Mucosa of descending colon (tissue), 3 donors: ENCODE data around the gene BTBD9. TPM values are rescaled to one million over a fixed set of nuclear protein-coding genes. Genes with fewer than 3 reads are reported as not detected.

ENCODE experiments used
- ATAC-seq: fragments of 200-7000 bp; cut with Tn5 transposase; one replicate; pipeline ENCODE4 v1.9.1; 2020; ENCODE audit warnings: mild to moderate bottlenecking, moderate library complexity
- DNase-seq, 3 donors: peaks; one replicate each; pipeline ENCODE4 v3.0.0-alpha.2; 2020
- H3K36me3 ChIP-seq: fragments of 200-600 bp; one replicate; pipeline ENCODE4 v1.8.0; 2021; ENCODE audit warnings: low read depth, mild to moderate bottlenecking
- H3K4me1 ChIP-seq: fragments of 200-600 bp; one replicate; pipeline ENCODE4 v1.8.0; 2021; ENCODE audit warnings: low read depth, mild to moderate bottlenecking
- H3K4me3 ChIP-seq: fragments of 200-600 bp; one replicate; pipeline ENCODE4 v1.8.0; 2021; ENCODE audit warnings: mild to moderate bottlenecking
- H3K9me3 ChIP-seq: fragments of 200-600 bp; one replicate; pipeline ENCODE4 v1.8.0; 2021; ENCODE audit warnings: mild to moderate bottlenecking
- intact Hi-C, 2 donors: fragments of 100-400 bp; cut with DNase I in 1 of 2; cut with micrococcal nuclease in 1 of 2; formaldehyde crosslinking; loops; one replicate each; pipeline versions ENCODE4 v1.11.0 to v1.11.1; 2022; cut with DNase I, micrococcal nuclease
- total RNA-seq, 3 donors: library from RNA; stranded (reverse); fragmentation: NEBNext Ultra II Directional in 2 of 3; extraction: Animal tissue kit (Norgen Biotek cat#: 25700) in 2 of 3; gene quantifications; one replicate each; pipeline versions ENCODE4 v1.2.1 to v1.2.4, GENCODE V29; 2021 to 2023
- TF ChIP-seq, protein P1 (sequence below): fragments of 200-600 bp; IDR thresholded peaks from one replicate; pipeline ENCODE4 v1.8.0; 2022; ENCODE audit warnings: antibody characterized with exemption, mild to moderate bottlenecking
- donor health status: DM: no; HTN: no; CAD: no; lungs with moderate emphysema.
- donor health status: DM: no; HTN: no; CAD: no.
- donor health status: DM: no; HTN: yes; CAD: no.

Gene BTBD9
- total RNA-seq, 3 donors from 2014 or later: 22.4 to 38.8 (median 23.9) TPM

DNA sequence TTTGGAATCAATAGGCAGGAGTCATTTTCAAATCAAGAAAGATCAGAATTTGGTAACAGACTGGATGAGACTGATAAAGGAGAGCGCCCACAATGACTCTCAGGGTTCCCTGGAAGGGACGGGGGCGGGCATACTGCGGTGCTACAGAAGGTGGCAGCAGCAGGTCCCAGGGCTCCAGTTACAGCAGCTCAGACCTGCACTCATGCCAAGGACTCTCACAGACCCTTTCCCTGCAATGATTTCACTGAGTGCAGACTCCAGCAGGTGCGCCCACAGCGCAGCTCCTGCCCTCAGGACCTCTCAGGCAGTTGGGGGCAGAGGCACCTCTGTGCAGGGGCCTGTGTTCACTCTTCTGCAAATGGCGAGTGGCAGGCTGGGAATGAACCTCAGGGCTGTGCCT is 460.4 kb downstream of the BTBD9 start:
- Histone ChIP-seq H3K4me1 (peaks cover 13% of the 10 kb centered on the region), H3K4me3 (no peak overlapping the region), H3K9me3 (no peaks in the 10 kb centered on the region), H3K36me3 (no peaks in the 10 kb centered on the region)
- intact Hi-C loops: no loop called here
- ATAC-seq: no peak
- DNase-seq: no peak
- TF ChIP-seq, protein P1, sequence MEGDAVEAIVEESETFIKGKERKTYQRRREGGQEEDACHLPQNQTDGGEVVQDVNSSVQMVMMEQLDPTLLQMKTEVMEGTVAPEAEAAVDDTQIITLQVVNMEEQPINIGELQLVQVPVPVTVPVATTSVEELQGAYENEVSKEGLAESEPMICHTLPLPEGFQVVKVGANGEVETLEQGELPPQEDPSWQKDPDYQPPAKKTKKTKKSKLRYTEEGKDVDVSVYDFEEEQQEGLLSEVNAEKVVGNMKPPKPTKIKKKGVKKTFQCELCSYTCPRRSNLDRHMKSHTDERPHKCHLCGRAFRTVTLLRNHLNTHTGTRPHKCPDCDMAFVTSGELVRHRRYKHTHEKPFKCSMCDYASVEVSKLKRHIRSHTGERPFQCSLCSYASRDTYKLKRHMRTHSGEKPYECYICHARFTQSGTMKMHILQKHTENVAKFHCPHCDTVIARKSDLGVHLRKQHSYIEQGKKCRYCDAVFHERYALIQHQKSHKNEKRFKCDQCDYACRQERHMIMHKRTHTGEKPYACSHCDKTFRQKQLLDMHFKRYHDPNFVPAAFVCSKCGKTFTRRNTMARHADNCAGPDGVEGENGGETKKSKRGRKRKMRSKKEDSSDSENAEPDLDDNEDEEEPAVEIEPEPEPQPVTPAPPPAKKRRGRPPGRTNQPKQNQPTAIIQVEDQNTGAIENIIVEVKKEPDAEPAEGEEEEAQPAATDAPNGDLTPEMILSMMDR: no peak

DNA sequence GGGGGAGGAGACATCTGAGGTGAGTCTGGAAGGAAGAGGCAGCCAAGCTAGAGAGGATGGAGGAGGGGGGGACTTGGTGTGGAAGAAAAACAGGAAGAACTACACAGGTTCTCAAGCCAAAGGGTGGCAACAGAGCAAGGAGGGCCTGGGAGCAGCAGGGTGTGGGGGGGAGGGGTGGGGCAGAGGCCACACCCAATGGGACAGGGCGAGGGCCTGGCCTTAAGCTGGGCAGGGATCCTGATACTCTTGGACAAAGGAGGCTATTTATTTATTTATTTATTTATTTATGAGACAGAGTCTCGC is 461.2 kb downstream of the BTBD9 start:
- Histone ChIP-seq H3K9me3 (no peaks in the 10 kb centered on the region), H3K36me3 (no peaks in the 10 kb centered on the region), H3K4me1 (peaks cover 20% of the 10 kb centered on the region), H3K4me3 (no peak overlapping the region)
- TF ChIP-seq, protein P1: no peak
- peak; percentile 6 for ATAC-seq
- DNase-seq: no peak
- intact Hi-C loops: no loop called here

- Histone ChIP-seq H3K36me3 (no peaks in the 10 kb centered on the region), H3K4me3 (no peak overlapping the region), H3K4me1 (peaks cover 23% of the 10 kb centered on the region), H3K9me3 (no peaks in the 10 kb centered on the region)
- ATAC-seq (no peak), DNase-seq (no peak)
- TF ChIP-seq, protein P1: no peak
- intact Hi-C loops: no loop called here
These were observed 461.7 kb downstream of the BTBD9 start for GRCh38 chr6:38177882-38178583.

DNA sequence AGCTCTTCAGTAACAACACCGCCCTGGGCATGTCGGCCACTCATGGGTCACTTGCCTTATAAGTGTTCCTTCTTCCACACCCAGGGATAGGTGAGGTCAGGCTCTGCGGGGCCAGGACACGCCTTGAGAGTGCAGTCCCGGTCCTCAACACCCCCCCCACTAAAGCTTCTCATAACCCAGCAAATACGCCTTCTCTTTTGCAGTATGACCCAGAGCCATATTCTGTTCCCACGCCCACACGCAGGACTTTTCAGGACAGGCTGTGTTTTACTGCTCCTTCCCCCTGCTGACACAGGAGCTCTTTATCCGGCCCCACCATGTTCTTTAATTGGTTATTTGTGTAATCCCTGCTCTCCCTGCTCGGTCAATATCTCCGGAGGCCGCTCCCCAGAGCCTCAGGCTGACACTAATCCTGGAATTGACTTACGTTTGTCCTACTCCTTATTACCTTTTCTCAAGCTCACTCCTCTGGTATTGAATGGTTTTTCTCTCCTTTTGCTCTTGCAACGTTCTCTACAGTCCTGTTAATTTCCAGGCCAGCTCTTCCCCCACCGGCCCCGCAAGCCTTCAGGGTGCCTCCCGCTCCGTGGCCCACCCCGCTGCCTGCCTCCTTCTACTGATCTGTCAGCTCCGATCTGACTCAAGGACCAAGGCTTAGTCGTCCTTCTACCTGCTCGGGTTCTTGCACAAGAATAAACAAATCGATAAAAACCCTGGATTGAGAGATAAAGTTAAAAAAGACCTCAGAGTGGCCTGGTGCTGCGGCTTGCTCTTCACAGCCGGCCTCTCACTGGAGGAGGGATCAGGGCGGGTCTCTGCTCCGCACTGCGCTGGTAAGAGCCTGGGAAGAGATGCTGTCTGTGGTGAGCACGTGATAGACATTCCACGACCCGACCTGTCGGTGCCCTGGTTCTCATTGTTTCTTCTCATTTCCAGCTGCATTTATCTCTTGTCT is 462.7 kb downstream of the BTBD9 start:
- TF ChIP-seq, protein P1: no peak
- intact Hi-C loops: no loop called here
- no peaks in the 10 kb centered on the region for H3K9me3 ChIP-seq
- H3K4me1 ChIP-seq: peaks cover 24% of the 10 kb centered on the region
- ATAC-seq (peak; percentile 63), DNase-seq (no peak)
- no peaks in the 10 kb centered on the region for H3K36me3 ChIP-seq
- H3K4me3 ChIP-seq: no peak overlapping the region

- Histone ChIP-seq H3K9me3 (no peaks in the 10 kb centered on the region), H3K36me3 (no peaks in the 10 kb centered on the region), H3K4me1 (peaks cover 30% of the 10 kb centered on the region), H3K4me3 (no peak overlapping the region)
- TF ChIP-seq, protein P1: no peak
- DNase-seq: no peak
- intact Hi-C loops: no loop called here
- ATAC-seq: no peak
These were observed 463.9 kb downstream of the BTBD9 start for GRCh38 chr6:38175786-38176185.
